CD4-positive, alpha-beta T cell treated with Interleukin-2 at 100 ng/mL for 4 hours (primary cell): ENCODE data around the gene CLEC4M.
"Not testable (repeated sequence)": the region's sequence is repeated elsewhere in the genome, so short reads cannot be mapped to it uniquely, and the experiment has no call there.

ENCODE experiments used
- DNase-seq: peaks from one replicate; pipeline ENCODE4 v3.0.0-alpha.2; 2020; ENCODE audit warnings: low spot score

Gene CLEC4M

GRCh38 chr19:7742575-7742974, 20.5 kb upstream of the CLEC4M start:
- DNase-seq = no peak

- DNase-seq = no peak
Observed at GRCh38 chr19:7742991-7743390, 20.1 kb upstream of the CLEC4M start.

GRCh38 chr19:7743425-7743841, 19.6 kb upstream of the CLEC4M start:
- no peak for DNase-seq

DNA sequence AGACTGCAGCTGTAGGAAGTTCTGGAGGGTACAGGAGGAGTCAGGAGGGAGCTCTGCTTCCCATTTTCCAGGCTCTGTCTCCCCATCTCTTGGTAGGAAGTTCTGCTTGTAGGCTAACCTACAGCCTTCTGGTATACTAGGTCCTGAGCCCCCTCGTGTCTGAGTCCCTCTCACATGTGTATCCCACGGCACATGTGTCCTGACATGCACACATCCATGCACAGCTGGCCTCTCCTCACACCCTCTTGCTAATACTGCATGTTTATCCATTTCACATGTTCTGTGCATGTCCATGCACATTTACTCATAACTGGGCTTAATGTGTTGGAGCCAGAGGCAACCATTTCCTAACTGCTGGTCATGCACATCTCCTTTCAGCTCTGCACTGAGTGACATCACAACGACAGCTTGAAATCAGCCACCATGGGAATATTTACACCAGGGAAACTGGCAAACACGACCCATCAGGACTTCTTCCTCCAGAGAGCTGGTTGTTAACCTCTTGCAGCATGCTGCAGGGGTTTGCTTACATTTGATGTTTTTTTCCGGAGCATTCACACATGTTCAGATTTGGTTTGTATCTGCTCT, 18.8 kb upstream of the CLEC4M start:
- DNase-seq = no peak

- no peak for DNase-seq
Observed at GRCh38 chr19:7744871-7745650, 18.0 kb upstream of the CLEC4M start.

- not testable (repeated sequence) for DNase-seq
Observed at GRCh38 chr19:7746306-7746705, 16.7 kb upstream of the CLEC4M start.

GRCh38 chr19:7746903-7747884, 15.8 kb upstream of the CLEC4M start, which contains the start of gene CD209:
Gene CD209, minus strand, starts transcription at chr19:7747534. Its CDS starts 23 bp downstream, at chr19:7747511.
- no peak for DNase-seq

DNA sequence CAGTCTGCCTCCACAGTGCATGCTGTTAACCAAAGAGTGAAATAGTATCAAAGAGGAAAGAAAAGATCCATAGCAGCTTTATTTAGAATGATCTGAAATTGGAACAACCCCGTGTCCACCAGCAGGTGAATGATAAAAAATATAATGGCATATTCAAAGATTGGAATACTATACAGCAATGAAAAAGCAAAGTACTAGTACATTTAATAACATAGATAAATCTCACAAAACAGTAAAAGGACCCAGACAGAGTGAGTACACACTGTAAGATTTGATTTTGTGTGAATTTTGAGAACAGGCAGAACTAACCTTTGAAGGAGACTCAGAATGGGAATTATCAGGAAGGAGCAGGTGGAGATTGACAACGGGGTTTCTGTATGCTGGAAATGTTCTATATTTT, 14.9 kb upstream of the CLEC4M start:
- no peak for DNase-seq

DNA sequence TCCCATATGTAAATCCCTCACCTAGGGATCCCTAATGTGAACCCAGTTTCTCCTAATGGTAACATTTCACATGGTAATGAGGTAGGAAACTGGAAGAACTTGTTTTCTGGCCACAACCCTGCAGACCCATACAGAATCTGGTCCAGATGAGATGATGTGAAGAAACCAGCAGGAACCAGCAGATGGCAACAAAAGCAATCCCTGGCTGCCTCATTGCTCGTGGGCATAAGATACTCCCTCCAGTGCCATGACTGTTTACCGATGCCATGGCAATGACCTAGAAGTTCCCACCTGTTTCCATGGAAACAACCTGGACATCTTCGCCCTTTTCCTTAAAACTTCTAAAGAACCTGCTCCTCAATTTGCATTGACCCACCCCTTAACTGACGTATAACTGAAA, 14.3 kb upstream of the CLEC4M start:
- DNase-seq = no peak

DNA sequence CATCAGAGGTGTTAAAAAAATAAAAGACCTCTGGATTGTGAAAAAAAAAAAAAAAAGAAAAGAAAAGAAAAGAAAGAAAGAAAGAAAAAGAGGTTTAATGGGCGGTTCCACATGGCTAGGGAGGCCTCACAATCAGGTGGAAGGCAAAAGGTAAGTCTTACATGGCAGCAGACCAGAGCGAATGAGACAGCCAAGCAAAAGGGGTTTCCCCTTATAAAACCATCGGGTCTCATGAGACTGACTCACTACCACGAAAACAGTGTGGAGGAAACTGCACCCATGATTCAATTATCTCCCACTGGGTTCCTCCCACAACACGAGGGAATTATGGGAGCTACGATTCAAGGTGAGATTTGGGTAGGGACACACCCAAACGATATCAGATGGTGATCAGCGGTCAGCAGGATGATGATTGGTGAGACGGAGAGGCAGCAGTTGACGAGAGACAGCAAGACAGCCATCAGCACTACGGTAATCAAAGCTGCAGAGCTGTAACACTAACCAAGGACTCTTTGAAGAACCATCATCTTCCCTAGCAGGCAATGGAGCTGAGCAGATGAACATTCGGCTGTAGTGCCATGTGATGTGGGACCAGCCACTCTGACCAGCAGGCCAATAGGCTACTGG, 11.8 kb upstream of the CLEC4M start:
- peak; percentile 53 for DNase-seq

DNA sequence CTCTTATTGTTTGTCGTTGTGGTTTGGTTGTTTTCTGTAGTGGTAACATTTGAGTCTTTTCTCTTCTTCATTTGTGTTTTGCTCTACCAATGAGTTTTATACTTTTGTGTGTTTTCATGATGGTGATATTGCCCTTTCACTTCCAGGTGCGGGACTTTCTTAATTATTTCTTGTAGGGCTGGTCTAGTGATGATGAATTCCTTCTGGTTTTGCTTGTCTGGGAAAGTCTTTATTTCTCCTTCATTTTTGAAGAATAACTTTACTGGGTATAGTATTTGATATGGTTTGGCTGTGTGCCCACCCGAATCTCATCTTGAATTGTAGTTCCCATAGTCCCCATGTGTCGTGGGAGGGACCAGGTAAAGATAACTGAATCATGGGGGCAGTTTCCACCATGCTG, 6.8 kb upstream of the CLEC4M start:
- no peak for DNase-seq

- DNase-seq = no peak
Observed at GRCh38 chr19:7757358-7757757, 5.7 kb upstream of the CLEC4M start.

- DNase-seq = no peak
Observed at GRCh38 chr19:7759156-7759555, 3.9 kb upstream of the CLEC4M start.

- DNase-seq = no peak
Observed at GRCh38 chr19:7763696-7764095, 653 bp downstream of the CLEC4M start.

- DNase-seq = not testable (repeated sequence)
Observed at GRCh38 chr19:7764157-7764556, 1.1 kb downstream of the CLEC4M start.

- DNase-seq = not testable (repeated sequence)
Observed at GRCh38 chr19:7765043-7765442, 2.0 kb downstream of the CLEC4M start.

DNA sequence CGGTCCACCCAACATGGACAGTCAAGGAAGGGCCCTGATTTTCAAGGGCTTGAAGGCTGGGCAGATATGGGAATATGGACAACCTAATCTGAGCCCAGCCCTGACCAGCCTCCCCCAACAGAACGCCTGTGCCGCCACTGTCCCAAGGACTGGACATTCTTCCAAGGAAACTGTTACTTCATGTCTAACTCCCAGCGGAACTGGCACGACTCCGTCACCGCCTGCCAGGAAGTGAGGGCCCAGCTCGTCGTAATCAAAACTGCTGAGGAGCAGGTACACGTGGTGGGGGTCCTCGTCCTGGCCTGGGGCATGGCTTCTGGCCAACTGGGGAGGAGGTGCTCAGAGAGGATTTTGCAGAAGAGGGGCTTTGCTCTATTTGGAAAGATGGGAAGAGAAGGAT, 3.5 kb downstream of the CLEC4M start:
- no peak for DNase-seq

DNA sequence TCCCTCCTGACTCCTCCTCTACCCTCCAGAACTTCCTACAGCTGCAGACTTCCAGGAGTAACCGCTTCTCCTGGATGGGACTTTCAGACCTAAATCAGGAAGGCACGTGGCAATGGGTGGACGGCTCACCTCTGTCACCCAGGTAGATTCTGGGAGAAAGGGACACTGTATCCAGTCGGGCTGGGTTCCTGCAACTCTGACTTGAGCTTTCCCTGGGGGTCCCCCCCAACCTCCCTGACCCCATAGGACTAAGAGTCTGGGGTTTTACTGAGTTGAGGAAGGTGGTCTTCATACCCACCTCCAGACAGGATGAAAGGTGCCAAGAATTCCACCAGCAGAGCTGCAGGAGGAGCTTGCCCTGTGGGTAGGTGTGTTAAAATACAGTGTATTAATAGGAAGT, 4.4 kb downstream of the CLEC4M start:
- DNase-seq = no peak

DNA sequence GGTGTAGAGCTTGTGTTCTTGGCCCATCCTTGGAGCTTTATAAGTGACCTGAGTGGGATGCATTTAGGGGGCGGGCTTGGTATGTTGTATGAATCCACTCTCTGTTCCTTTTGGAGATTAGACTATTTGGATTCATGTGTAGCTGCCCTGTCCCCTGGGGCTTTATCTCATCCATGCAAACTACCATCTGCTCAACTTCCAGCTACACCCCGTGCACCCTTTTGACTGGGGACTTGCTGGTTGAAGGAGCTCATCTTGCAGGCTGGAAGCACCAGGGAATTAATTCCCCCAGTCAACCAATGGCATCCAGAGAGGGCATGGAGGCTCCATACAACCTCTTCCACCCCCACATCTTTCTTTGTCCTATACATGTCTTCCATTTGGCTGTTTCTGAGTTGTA, 6.1 kb downstream of the CLEC4M start:
- no peak for DNase-seq

- no peak for DNase-seq
Observed at GRCh38 chr19:7771072-7771471, 8.0 kb downstream of the CLEC4M start.

GRCh38 chr19:7772752-7773291, 9.8 kb downstream of the CLEC4M start:
- peak; percentile 52 for DNase-seq

- no peak for DNase-seq
Observed at GRCh38 chr19:7773841-7774240, 10.8 kb downstream of the CLEC4M start.
